Fibroblast of gingiva (primary cell): ENCODE results near the gene BCAR3.
A peak's percentile ranks its signal among the peaks of the same experiment; 100 is the strongest.
"Not testable (repeated sequence)": the region's sequence is repeated elsewhere in the genome, so short reads cannot be mapped to it uniquely, and the experiment has no call there.

Experiments used
- DNase-seq: peaks from one replicate; pipeline ENCODE4 v3.0.0-alpha.2; 2011; ENCODE audit warnings: low read depth

Gene BCAR3

GRCh38 chr1:93689521-93690223, 8.0 kb upstream of the BCAR3 start:
- no peak for DNase-seq

- no peak for DNase-seq
These were observed 5.9 kb upstream of the BCAR3 start for GRCh38 chr1:93687542-93687941.

GRCh38 chr1:93686504-93687250, 5.0 kb upstream of the BCAR3 start:
- DNase-seq, result no peak

- no peak for DNase-seq
These were observed 4.3 kb upstream of the BCAR3 start for GRCh38 chr1:93685918-93686317.

GRCh38 chr1:93683234-93683633, 1.6 kb upstream of the BCAR3 start:
- no peak for DNase-seq

GRCh38 chr1:93681989-93682412, 364 bp upstream of the BCAR3 start:
- DNase-seq, result no peak

- peak; percentile 90 for DNase-seq
These were observed 1.1 kb downstream of the BCAR3 start for GRCh38 chr1:93680420-93681100.

- peak; percentile 19 for DNase-seq
These were observed 1.6 kb downstream of the BCAR3 start for GRCh38 chr1:93680076-93680419.

GRCh38 chr1:93679546-93679945, 2.1 kb downstream of the BCAR3 start:
- no peak for DNase-seq

GRCh38 chr1:93678946-93679480, 2.6 kb downstream of the BCAR3 start:
- no peak for DNase-seq

- DNase-seq, result no peak
These were observed 3.1 kb downstream of the BCAR3 start for GRCh38 chr1:93678491-93678890.

- no peak for DNase-seq
These were observed 3.9 kb downstream of the BCAR3 start for GRCh38 chr1:93677729-93678128.

- peak; percentile 78 for DNase-seq
These were observed 5.2 kb downstream of the BCAR3 start for GRCh38 chr1:93676427-93676826.

GRCh38 chr1:93675931-93676330, 5.7 kb downstream of the BCAR3 start:
- no peak for DNase-seq

GRCh38 chr1:93675271-93675670, 6.4 kb downstream of the BCAR3 start:
- DNase-seq, result no peak

GRCh38 chr1:93674071-93674470, 7.6 kb downstream of the BCAR3 start:
- not testable (repeated sequence) for DNase-seq

- DNase-seq, result peak; percentile 81
These were observed 8.3 kb downstream of the BCAR3 start for GRCh38 chr1:93673163-93673829.

GRCh38 chr1:93672477-93673162, 9.0 kb downstream of the BCAR3 start:
- no peak for DNase-seq

- DNase-seq, result peak; percentile 30
These were observed 9.6 kb downstream of the BCAR3 start for GRCh38 chr1:93672069-93672468.

- no peak for DNase-seq
These were observed 10.5 kb downstream of the BCAR3 start for GRCh38 chr1:93671099-93671621.

- DNase-seq, result peak; percentile 73
These were observed 11.5 kb downstream of the BCAR3 start for GRCh38 chr1:93670141-93670540.
